Activated T-helper 17 cell treated with anti-CD3 and anti-CD28 coated beads, Interleukin-2, amount 50 U/mL, for 72 hours (primary cell): ENCODE data around the gene CYTIP. TPM values are rescaled to one million over a fixed set of nuclear protein-coding genes. Genes with fewer than 3 reads are reported as not detected.

Experiments used
- ATAC-seq: fragments of 150-1000 bp; cut with Tn5 transposase; replicated peaks from 2 replicates; pipeline ENCODE4 v1.10.0; 2021; ENCODE audit warnings: mild to moderate bottlenecking, moderate library complexity
- H3K27ac Mint-ChIP-seq: one replicate; pipeline ENCODE4 v1.8.0; 2022; ENCODE audit warnings: mixed read lengths
- H3K27me3 Mint-ChIP-seq: one replicate; pipeline ENCODE4 v1.8.0; 2022; ENCODE audit warnings: mixed read lengths
- H3K36me3 Mint-ChIP-seq: one replicate; pipeline ENCODE4 v1.8.0; 2022; ENCODE audit warnings: low read depth, mild to moderate bottlenecking, mixed read lengths
- H3K4me1 Mint-ChIP-seq: one replicate; pipeline ENCODE4 v1.8.0; 2022; ENCODE audit warnings: mixed read lengths
- H3K4me3 Mint-ChIP-seq: one replicate; pipeline ENCODE4 v1.8.0; 2022; ENCODE audit warnings: mild to moderate bottlenecking, mixed read lengths
- H3K9me3 Mint-ChIP-seq: one replicate; pipeline ENCODE4 v1.8.0; 2022; ENCODE audit warnings: mixed read lengths
- total RNA-seq, 2 donors: library from RNA; stranded (reverse); gene quantifications; one replicate each; pipeline ENCODE4 v1.2.3, GENCODE V29; 2022

Gene CYTIP
- total RNA-seq, 2 donors from 2014 or later = 581 to 591 TPM

- Mint-ChIP-seq H3K27me3 (no peaks in the 10 kb centered on the region), H3K9me3 (no peaks in the 10 kb centered on the region)
- no peak for ATAC-seq
Measured at GRCh38 chr2:157442636-157443035, 1.3 kb downstream of the CYTIP start.

GRCh38 chr2:157442191-157442590 is 1.7 kb downstream of the CYTIP start:
- no peaks in the 10 kb centered on the region for H3K27me3 Mint-ChIP-seq
- no peaks in the 10 kb centered on the region for H3K9me3 Mint-ChIP-seq
- H3K27ac Mint-ChIP-seq = peak overlapping the region; percentile 96
- H3K4me1 Mint-ChIP-seq = peaks cover 11% of the 10 kb centered on the region
- peaks cover 80% of the 10 kb centered on the region for H3K36me3 Mint-ChIP-seq
- peak overlapping the region; percentile 92 for H3K4me3 Mint-ChIP-seq
- no peak for ATAC-seq

More at GRCh38 chr2:157442636-157443035, 1.3 kb downstream of the CYTIP start:
- Mint-ChIP-seq H3K4me3 (peak overlapping the region; percentile 92), H3K4me1 (peaks cover 16% of the 10 kb centered on the region), H3K36me3 (peaks cover 75% of the 10 kb centered on the region), H3K27ac (peak overlapping the region; percentile 96)

- Mint-ChIP-seq H3K4me1 (peaks cover 8% of the 10 kb centered on the region), H3K27me3 (no peaks in the 10 kb centered on the region), H3K36me3 (peaks cover 91% of the 10 kb centered on the region), H3K4me3 (peak overlapping the region; percentile 92), H3K9me3 (no peaks in the 10 kb centered on the region), H3K27ac (peak overlapping the region; percentile 96)
- peak; percentile 19 for ATAC-seq
Measured at GRCh38 chr2:157441072-157441454, 2.8 kb downstream of the CYTIP start.

GRCh38 chr2:157440404-157441071 is 3.4 kb downstream of the CYTIP start:
- Mint-ChIP-seq H3K4me3 (peak overlapping the region; percentile 92), H3K4me1 (peaks cover 8% of the 10 kb centered on the region), H3K27me3 (no peaks in the 10 kb centered on the region), H3K36me3 (peaks cover 96% of the 10 kb centered on the region), H3K9me3 (no peaks in the 10 kb centered on the region), H3K27ac (peak overlapping the region; percentile 96)
- no peak for ATAC-seq

GRCh38 chr2:157439824-157440186 is 4.1 kb downstream of the CYTIP start:
- Mint-ChIP-seq H3K9me3 (no peaks in the 10 kb centered on the region), H3K4me1 (peaks cover 4% of the 10 kb centered on the region), H3K4me3 (peak overlapping the region; percentile 92), H3K27me3 (no peaks in the 10 kb centered on the region), H3K36me3 (peaks cover 100% of the 10 kb centered on the region), H3K27ac (peak overlapping the region; percentile 96)
- ATAC-seq = peak; percentile 55

GRCh38 chr2:157438863-157439823 is 4.7 kb downstream of the CYTIP start:
- H3K27me3 Mint-ChIP-seq = no peaks in the 10 kb centered on the region
- peaks cover 100% of the 10 kb centered on the region for H3K36me3 Mint-ChIP-seq
- peak overlapping the region; percentile 96 for H3K27ac Mint-ChIP-seq
- ATAC-seq = peak; percentile 18
- no peaks in the 10 kb centered on the region for H3K9me3 Mint-ChIP-seq
- peaks cover 5% of the 10 kb centered on the region for H3K4me1 Mint-ChIP-seq
- peak overlapping the region; percentile 92 for H3K4me3 Mint-ChIP-seq

- H3K4me1 Mint-ChIP-seq = peaks cover 55% of the 10 kb centered on the region
- H3K9me3 Mint-ChIP-seq = no peaks in the 10 kb centered on the region
- no peak for ATAC-seq
- peak overlapping the region; percentile 96 for H3K27ac Mint-ChIP-seq
- H3K36me3 Mint-ChIP-seq = peaks cover 100% of the 10 kb centered on the region
- no peaks in the 10 kb centered on the region for H3K27me3 Mint-ChIP-seq
- H3K4me3 Mint-ChIP-seq = peak overlapping the region; percentile 92
Measured at GRCh38 chr2:157433394-157433793, 10.5 kb downstream of the CYTIP start.

GRCh38 chr2:157432475-157433106 is 11.3 kb downstream of the CYTIP start:
- Mint-ChIP-seq H3K4me1 (peaks cover 63% of the 10 kb centered on the region), H3K36me3 (peaks cover 100% of the 10 kb centered on the region), H3K27me3 (no peaks in the 10 kb centered on the region), H3K9me3 (no peaks in the 10 kb centered on the region), H3K27ac (peak overlapping the region; percentile 96), H3K4me3 (peak overlapping the region; percentile 92)
- ATAC-seq = peak; percentile 21

- Mint-ChIP-seq H3K27me3 (no peaks in the 10 kb centered on the region), H3K4me1 (peaks cover 77% of the 10 kb centered on the region), H3K27ac (peak overlapping the region; percentile 96), H3K9me3 (no peaks in the 10 kb centered on the region), H3K4me3 (peak overlapping the region; percentile 92), H3K36me3 (peaks cover 100% of the 10 kb centered on the region)
- no peak for ATAC-seq
Measured at GRCh38 chr2:157431176-157431575, 12.7 kb downstream of the CYTIP start.

- no peak for ATAC-seq
- H3K4me3 Mint-ChIP-seq = peak overlapping the region; percentile 92
Measured at GRCh38 chr2:157428500-157429175, 15.3 kb downstream of the CYTIP start.

GRCh38 chr2:157427922-157428303 is 16.0 kb downstream of the CYTIP start:
- no peak for ATAC-seq
- Mint-ChIP-seq H3K27me3 (no peaks in the 10 kb centered on the region), H3K4me3 (peak overlapping the region; percentile 92), H3K9me3 (no peaks in the 10 kb centered on the region), H3K27ac (peak overlapping the region; percentile 96), H3K4me1 (peaks cover 72% of the 10 kb centered on the region), H3K36me3 (peaks cover 100% of the 10 kb centered on the region)

More at GRCh38 chr2:157428500-157429175, 15.3 kb downstream of the CYTIP start:
- Mint-ChIP-seq H3K36me3 (peaks cover 100% of the 10 kb centered on the region), H3K27me3 (no peaks in the 10 kb centered on the region), H3K27ac (peak overlapping the region; percentile 96), H3K4me1 (peaks cover 75% of the 10 kb centered on the region), H3K9me3 (no peaks in the 10 kb centered on the region)

- H3K4me3 Mint-ChIP-seq = peak overlapping the region; percentile 92
- peak; percentile 54 for ATAC-seq
Measured at GRCh38 chr2:157427003-157427921, 16.6 kb downstream of the CYTIP start.

GRCh38 chr2:157426477-157426994 is 17.4 kb downstream of the CYTIP start:
- Mint-ChIP-seq H3K4me3 (peak overlapping the region; percentile 92), H3K36me3 (peaks cover 100% of the 10 kb centered on the region), H3K27ac (peak overlapping the region; percentile 96), H3K4me1 (peaks cover 68% of the 10 kb centered on the region), H3K9me3 (no peaks in the 10 kb centered on the region), H3K27me3 (no peaks in the 10 kb centered on the region)
- no peak for ATAC-seq

More at GRCh38 chr2:157427003-157427921, 16.6 kb downstream of the CYTIP start:
- peaks cover 67% of the 10 kb centered on the region for H3K4me1 Mint-ChIP-seq
- no peaks in the 10 kb centered on the region for H3K27me3 Mint-ChIP-seq
- peak overlapping the region; percentile 96 for H3K27ac Mint-ChIP-seq
- peaks cover 100% of the 10 kb centered on the region for H3K36me3 Mint-ChIP-seq
- no peaks in the 10 kb centered on the region for H3K9me3 Mint-ChIP-seq
